Keratinocyte (primary cell): ENCODE results near the gene CDKAL1.

Source experiments
- EZH2 ChIP-seq: IDR thresholded peaks from one replicate; pipeline ENCODE4 v1.6.1; 2012; ENCODE audit warnings: inconsistent platforms, mild to moderate bottlenecking, low read length, moderate library complexity
- TF ChIP-seq, protein P1 (sequence below), 3 experiments: IDR thresholded peaks in 1 of 3; conservative IDR thresholded peaks in 1 of 3; optimal IDR thresholded peaks in 1 of 3; 2 replicates in 2 of 3; 3 replicates in 1 of 3; pipeline versions ENCODE3 to v1.5.1; 2011; ENCODE audit warnings: low read length in 3 of 3, mild to moderate bottlenecking in 3 of 3, moderate library complexity in 2 of 3, control low read depth in 1 of 3, inconsistent platforms in 1 of 3; ENCODE audit not compliant: insufficient read depth in 2 of 3; ENCODE audit errors: extremely low read depth in 1 of 3

DNA sequence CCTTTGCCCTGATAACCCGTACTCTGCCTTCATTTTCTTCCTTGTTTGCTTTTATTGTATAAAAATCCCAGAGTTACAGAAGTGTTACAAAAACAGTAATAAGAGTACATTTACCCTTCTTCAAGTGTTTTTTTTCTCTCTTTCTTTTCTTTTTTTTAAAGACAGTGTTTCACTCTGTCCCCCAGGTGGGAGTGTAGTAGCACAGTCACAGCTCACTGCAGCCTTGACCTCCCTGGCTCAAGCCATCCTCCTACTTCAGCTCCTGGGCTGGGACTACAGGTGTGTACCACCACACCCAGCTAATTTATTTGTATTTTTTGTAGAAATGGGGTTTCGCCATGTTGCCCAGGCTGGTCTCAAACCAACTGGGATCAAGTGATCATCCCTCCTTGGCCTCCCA is 402.7 kb downstream of the CDKAL1 start:
- TF ChIP-seq, protein P1, sequence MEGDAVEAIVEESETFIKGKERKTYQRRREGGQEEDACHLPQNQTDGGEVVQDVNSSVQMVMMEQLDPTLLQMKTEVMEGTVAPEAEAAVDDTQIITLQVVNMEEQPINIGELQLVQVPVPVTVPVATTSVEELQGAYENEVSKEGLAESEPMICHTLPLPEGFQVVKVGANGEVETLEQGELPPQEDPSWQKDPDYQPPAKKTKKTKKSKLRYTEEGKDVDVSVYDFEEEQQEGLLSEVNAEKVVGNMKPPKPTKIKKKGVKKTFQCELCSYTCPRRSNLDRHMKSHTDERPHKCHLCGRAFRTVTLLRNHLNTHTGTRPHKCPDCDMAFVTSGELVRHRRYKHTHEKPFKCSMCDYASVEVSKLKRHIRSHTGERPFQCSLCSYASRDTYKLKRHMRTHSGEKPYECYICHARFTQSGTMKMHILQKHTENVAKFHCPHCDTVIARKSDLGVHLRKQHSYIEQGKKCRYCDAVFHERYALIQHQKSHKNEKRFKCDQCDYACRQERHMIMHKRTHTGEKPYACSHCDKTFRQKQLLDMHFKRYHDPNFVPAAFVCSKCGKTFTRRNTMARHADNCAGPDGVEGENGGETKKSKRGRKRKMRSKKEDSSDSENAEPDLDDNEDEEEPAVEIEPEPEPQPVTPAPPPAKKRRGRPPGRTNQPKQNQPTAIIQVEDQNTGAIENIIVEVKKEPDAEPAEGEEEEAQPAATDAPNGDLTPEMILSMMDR (optimal IDR thresholded peaks at IDR 0.05 in 1 of 3, IDR thresholded peaks at IDR 0.05 in 1 of 3, conservative IDR thresholded peaks at IDR 0.05 in 1 of 3; ENCODE audit: extremely low read depth in 1 of 3, insufficient read depth in 2 of 3, low read length in 3 of 3), result no peak
- TF ChIP-seq EZH2, result no peak
